ENCODE data around the gene CD244. TPM values are rescaled to one million over a fixed set of nuclear protein-coding genes. Genes with fewer than 3 reads are reported as not detected.

CD244 gene
- total RNA-seq: under 1 TPM; 0.49 to 0.58 TPM

DNA sequence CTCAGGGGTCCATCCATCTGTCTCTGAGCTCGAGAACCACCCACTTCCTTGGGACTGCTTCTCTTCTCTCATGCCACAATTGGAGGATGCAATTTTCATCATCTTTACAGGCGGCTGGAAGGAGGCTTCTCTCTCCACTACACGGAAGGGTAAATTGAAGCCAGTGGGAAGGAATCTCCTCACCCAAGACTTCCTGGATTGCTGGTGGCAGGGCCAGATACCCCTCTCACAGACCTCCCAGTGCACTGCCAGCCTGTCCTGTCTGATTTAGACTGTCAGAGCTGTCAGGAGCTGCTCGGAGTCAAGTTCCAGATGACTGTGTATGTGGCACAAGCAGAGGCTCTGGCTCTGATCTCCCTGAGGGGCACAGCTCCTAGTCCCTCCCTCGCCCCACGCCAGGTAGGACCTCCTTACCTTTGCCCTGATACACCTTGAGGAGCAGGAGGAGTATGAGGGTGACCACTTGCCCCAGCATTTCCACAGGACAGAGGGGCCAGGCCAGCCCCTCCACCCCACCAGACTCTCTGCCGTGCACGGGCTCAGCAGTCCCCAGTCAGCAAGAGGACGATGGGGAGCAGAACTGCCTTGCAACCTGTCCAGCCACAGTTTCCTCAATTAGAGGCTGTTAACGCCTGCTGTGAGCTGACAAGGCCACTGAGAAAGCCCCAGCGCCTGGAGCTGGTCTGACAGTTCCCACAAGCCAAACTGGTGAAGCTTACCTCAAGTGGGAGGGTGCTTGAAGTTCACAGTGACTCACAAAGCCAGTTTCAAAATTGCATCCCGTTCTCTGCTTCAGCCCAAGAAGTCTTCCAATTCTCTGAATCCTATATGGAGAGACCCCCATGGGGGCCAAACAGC is at the start of gene CD244:
Gene CD244, minus strand, starts transcription at position 685 of the 858 bp plus-strand sequence. Its CDS starts 210 bp downstream, at position 475.
- no peak for DNase-seq
- no peaks in the 10 kb centered on the region for H3K9me3 ChIP-seq
- H3K4me1 ChIP-seq: no peaks in the 10 kb centered on the region
- intact Hi-C loops (cut with DNase I): no loop called here
- no peaks in the 10 kb centered on the region for H3K36me3 ChIP-seq
- H3K27ac ChIP-seq: no peak within 1 kb of the TSS
- TF ChIP-seq, protein P1, sequence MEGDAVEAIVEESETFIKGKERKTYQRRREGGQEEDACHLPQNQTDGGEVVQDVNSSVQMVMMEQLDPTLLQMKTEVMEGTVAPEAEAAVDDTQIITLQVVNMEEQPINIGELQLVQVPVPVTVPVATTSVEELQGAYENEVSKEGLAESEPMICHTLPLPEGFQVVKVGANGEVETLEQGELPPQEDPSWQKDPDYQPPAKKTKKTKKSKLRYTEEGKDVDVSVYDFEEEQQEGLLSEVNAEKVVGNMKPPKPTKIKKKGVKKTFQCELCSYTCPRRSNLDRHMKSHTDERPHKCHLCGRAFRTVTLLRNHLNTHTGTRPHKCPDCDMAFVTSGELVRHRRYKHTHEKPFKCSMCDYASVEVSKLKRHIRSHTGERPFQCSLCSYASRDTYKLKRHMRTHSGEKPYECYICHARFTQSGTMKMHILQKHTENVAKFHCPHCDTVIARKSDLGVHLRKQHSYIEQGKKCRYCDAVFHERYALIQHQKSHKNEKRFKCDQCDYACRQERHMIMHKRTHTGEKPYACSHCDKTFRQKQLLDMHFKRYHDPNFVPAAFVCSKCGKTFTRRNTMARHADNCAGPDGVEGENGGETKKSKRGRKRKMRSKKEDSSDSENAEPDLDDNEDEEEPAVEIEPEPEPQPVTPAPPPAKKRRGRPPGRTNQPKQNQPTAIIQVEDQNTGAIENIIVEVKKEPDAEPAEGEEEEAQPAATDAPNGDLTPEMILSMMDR (IDR thresholded peaks at IDR 0.05): no peak
- no peak within 1 kb of the TSS for H3K4me3 ChIP-seq
- H3K27me3 ChIP-seq: no peaks in the 10 kb centered on the region
- H3K9ac ChIP-seq (ENCODE audit: low read depth in 2 of 2, low read length in 2 of 2): no peak within 1 kb of the TSS

GRCh38 chr1:160911925-160912324 is 49.2 kb upstream of the CD244 start:
- intact Hi-C loops (cut with DNase I): no loop called here
- H3K4me3 ChIP-seq: no peak overlapping the region
- DNase-seq: no peak
- TF ChIP-seq, protein P1 (IDR thresholded peaks at IDR 0.05): no peak
- H3K9ac ChIP-seq (ENCODE audit: low read depth in 2 of 2, low read length in 2 of 2): no peak overlapping the region
- H3K9me3 ChIP-seq: no peaks in the 10 kb centered on the region
- no peak overlapping the region for H3K27ac ChIP-seq
- no peaks in the 10 kb centered on the region for H3K27me3 ChIP-seq
- no peaks in the 10 kb centered on the region for H3K36me3 ChIP-seq
- H3K4me1 ChIP-seq: no peaks in the 10 kb centered on the region

DNA sequence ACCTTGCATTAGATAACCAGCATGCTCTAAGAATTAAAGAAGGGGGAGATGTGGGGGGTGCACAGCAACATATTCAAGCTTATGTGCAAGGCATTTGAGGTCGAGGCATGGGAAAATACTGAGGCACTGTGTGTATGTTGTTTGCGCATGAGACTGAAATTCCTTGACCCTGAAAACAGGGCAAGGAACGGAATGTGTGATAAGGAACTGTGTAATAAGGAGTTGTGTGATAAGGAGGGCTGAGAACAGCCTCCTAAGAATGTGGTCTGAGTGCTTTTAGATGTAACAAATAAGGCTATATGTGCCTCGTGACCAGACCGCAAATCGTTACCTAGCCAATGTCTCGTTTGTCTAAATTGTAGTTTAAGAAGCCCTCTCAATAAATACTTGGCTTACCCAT is 48.8 kb upstream of the CD244 start:
- Histone ChIP-seq H3K27ac (no peak overlapping the region), H3K36me3 (no peaks in the 10 kb centered on the region), H3K4me3 (no peak overlapping the region), H3K27me3 (no peaks in the 10 kb centered on the region), H3K4me1 (no peaks in the 10 kb centered on the region), H3K9ac (ENCODE audit: low read depth in 2 of 2, low read length in 2 of 2) (no peak overlapping the region), H3K9me3 (no peaks in the 10 kb centered on the region)
- no peak for DNase-seq
- TF ChIP-seq, protein P1 (IDR thresholded peaks at IDR 0.05): no peak
- intact Hi-C loops (cut with DNase I): no loop called here

- H3K4me1 ChIP-seq: no peaks in the 10 kb centered on the region
- no peak for DNase-seq
These were observed 47.6 kb upstream of the CD244 start for GRCh38 chr1:160910170-160910750.

GRCh38 chr1:160907976-160908375 is 45.3 kb upstream of the CD244 start:
- Histone ChIP-seq H3K27ac (no peak overlapping the region), H3K4me3 (no peak overlapping the region), H3K4me1 (no peaks in the 10 kb centered on the region), H3K9me3 (no peaks in the 10 kb centered on the region), H3K36me3 (no peaks in the 10 kb centered on the region), H3K27me3 (peaks cover 4% of the 10 kb centered on the region), H3K9ac (ENCODE audit: low read depth in 2 of 2, low read length in 2 of 2) (no peak overlapping the region)
- no peak for DNase-seq
- intact Hi-C loops (cut with DNase I): no loop called here
- TF ChIP-seq, protein P1 (IDR thresholded peaks at IDR 0.05): no peak

More at GRCh38 chr1:160910170-160910750, 47.6 kb upstream of the CD244 start:
- Histone ChIP-seq H3K9me3 (no peaks in the 10 kb centered on the region), H3K9ac (ENCODE audit: low read depth in 2 of 2, low read length in 2 of 2) (no peak overlapping the region), H3K27ac (no peak overlapping the region), H3K4me3 (no peak overlapping the region), H3K36me3 (no peaks in the 10 kb centered on the region), H3K27me3 (no peaks in the 10 kb centered on the region)
- intact Hi-C loops (cut with DNase I): no loop called here
- TF ChIP-seq, protein P1 (IDR thresholded peaks at IDR 0.05): no peak
